ENCODE measurements around the gene CEACAM16.

The CEACAM16 gene

GRCh38 chr19:44746616-44746945, 47.6 kb downstream of the CEACAM16 start:
- no peak for TF ChIP-seq TAF1 (IDR thresholded peaks at IDR 0.05; ENCODE audit: borderline replicate concordance, insufficient read depth, low read length)
- no peak for TF ChIP-seq SIN3A (IDR thresholded peaks at IDR 0.05; ENCODE audit: borderline replicate concordance, insufficient read depth, low read length)
- TF ChIP-seq REST (IDR thresholded peaks at IDR 0.05; ENCODE audit: insufficient read depth in 1 of 2, low read depth in 2 of 2, low read length in 2 of 2) = no peak
- TF ChIP-seq FOXP2 (optimal IDR thresholded peaks at IDR 0.05; ENCODE audit: borderline replicate concordance, extremely low read depth, extremely low read length, insufficient read depth) = no peak
- TF ChIP-seq POLR2AphosphoS5 (IDR thresholded peaks at IDR 0.05; ENCODE audit: low read depth, low read length) = no peak

GRCh38 chr19:44746946-44747738, 48.2 kb downstream of the CEACAM16 start:
- no peak for TF ChIP-seq POLR2AphosphoS5 (IDR thresholded peaks at IDR 0.05; ENCODE audit: low read depth, low read length)
- TF ChIP-seq FOXP2 (optimal IDR thresholded peaks at IDR 0.05; ENCODE audit: borderline replicate concordance, extremely low read depth, extremely low read length, insufficient read depth) = peak; percentile 79
- peak; percentile 54; the same call in 1 of the 2 replicates for TF ChIP-seq TAF1 (IDR thresholded peaks at IDR 0.05; ENCODE audit: borderline replicate concordance, insufficient read depth, low read length)

- TF ChIP-seq FOXP2 (optimal IDR thresholded peaks at IDR 0.05; ENCODE audit: borderline replicate concordance, extremely low read depth, extremely low read length, insufficient read depth) (no peak), TAF1 (IDR thresholded peaks at IDR 0.05; ENCODE audit: borderline replicate concordance, insufficient read depth, low read length) (0 out of 2 replicates have a peak, but pooled peaks have one; percentile 5)
These were observed 48.9 kb downstream of the CEACAM16 start for GRCh38 chr19:44747739-44748425.

- TF ChIP-seq REST (IDR thresholded peaks at IDR 0.05; ENCODE audit: insufficient read depth in 1 of 2, low read depth in 2 of 2, low read length in 2 of 2) (no peak), SIN3A (IDR thresholded peaks at IDR 0.05; ENCODE audit: borderline replicate concordance, insufficient read depth, low read length) (no peak), POLR2AphosphoS5 (IDR thresholded peaks at IDR 0.05; ENCODE audit: low read depth, low read length) (no peak), FOXP2 (optimal IDR thresholded peaks at IDR 0.05; ENCODE audit: borderline replicate concordance, extremely low read depth, extremely low read length, insufficient read depth) (no peak), TAF1 (IDR thresholded peaks at IDR 0.05; ENCODE audit: borderline replicate concordance, insufficient read depth, low read length) (no peak)
These were observed 49.7 kb downstream of the CEACAM16 start, which contains the start of gene BCL3 for GRCh38 chr19:44748426-44749254. BCL3 (plus strand) TSS chr19:44748708; CDS start chr19:44748791, 83 bp downstream.

- no peak for TF ChIP-seq FOXP2 (optimal IDR thresholded peaks at IDR 0.05; ENCODE audit: borderline replicate concordance, extremely low read depth, extremely low read length, insufficient read depth)
- no peak for TF ChIP-seq REST (IDR thresholded peaks at IDR 0.05; ENCODE audit: insufficient read depth in 1 of 2, low read depth in 2 of 2, low read length in 2 of 2)
- no peak for TF ChIP-seq SIN3A (IDR thresholded peaks at IDR 0.05; ENCODE audit: borderline replicate concordance, insufficient read depth, low read length)
- TF ChIP-seq TAF1 (IDR thresholded peaks at IDR 0.05; ENCODE audit: borderline replicate concordance, insufficient read depth, low read length) = no peak
- no peak for TF ChIP-seq POLR2AphosphoS5 (IDR thresholded peaks at IDR 0.05; ENCODE audit: low read depth, low read length)
These were observed 50.3 kb downstream of the CEACAM16 start for GRCh38 chr19:44749292-44749691.

Data from PFSK-1 (cell line).